ENCODE results near the gene ZBED1. TPM values are rescaled to one million over a fixed set of nuclear protein-coding genes. Genes with fewer than 3 reads are reported as not detected.

Gene ZBED1
- total and polyA plus RNA-seq, 9 of the 15 experiments (the other 6 are each of a cell fraction or from before 2014, with no cell fraction given), result 0.61 to 27.6 (median 13.9) TPM

DNA sequence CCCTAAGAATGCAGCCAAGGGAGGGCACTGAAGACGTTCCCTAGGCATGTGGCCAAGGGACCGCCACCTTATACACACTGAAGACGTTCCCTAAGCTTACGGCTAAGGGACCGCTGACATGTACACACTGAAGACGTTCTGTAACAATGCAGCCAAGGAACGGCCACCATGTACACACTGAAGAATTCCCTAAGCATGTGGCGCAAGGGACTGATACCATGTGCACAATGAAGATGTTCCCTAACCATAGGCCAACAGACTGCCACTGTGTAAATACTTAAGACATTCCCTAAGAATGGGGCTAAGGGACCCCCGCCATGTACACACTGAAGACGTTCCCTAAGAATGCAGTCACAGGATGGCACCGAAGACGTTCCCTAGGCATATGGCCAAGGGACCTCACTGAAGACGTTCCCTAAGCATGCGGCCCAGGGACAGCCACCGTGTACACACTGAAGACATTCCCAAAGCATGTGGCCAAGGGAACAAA is 36.1 kb downstream of the ZBED1 start (continued):
- TF ChIP-seq CHD7 (IDR thresholded peaks at IDR 0.05; ENCODE audit: low read depth, low read length), result no peak
- TF ChIP-seq ARID2 (IDR thresholded peaks at IDR 0.05), result no peak
- no peak for TF ChIP-seq POLR2A (conservative IDR thresholded peaks at IDR 0.05)
- no peak for TF ChIP-seq TCFL5 (CRISPR knock-in tag; conservative IDR thresholded peaks at IDR 0.05)
- no peak for TF ChIP-seq GTF2F1 (IDR thresholded peaks at IDR 0.05; ENCODE audit: low read depth, low read length)
- no peak for TF ChIP-seq NR4A1 (CRISPR knock-in tag; IDR thresholded peaks at IDR 0.05)
- TF ChIP-seq NR4A1 (tag; IDR thresholded peaks at IDR 0.05), result no peak
- no peak for TF ChIP-seq ATF2 (CRISPR knock-in tag; IDR thresholded peaks at IDR 0.05)
- TF ChIP-seq ETV5 (CRISPR knock-in tag; IDR thresholded peaks at IDR 0.05; ENCODE audit: low read depth), result no peak
- TF ChIP-seq, protein P1, sequence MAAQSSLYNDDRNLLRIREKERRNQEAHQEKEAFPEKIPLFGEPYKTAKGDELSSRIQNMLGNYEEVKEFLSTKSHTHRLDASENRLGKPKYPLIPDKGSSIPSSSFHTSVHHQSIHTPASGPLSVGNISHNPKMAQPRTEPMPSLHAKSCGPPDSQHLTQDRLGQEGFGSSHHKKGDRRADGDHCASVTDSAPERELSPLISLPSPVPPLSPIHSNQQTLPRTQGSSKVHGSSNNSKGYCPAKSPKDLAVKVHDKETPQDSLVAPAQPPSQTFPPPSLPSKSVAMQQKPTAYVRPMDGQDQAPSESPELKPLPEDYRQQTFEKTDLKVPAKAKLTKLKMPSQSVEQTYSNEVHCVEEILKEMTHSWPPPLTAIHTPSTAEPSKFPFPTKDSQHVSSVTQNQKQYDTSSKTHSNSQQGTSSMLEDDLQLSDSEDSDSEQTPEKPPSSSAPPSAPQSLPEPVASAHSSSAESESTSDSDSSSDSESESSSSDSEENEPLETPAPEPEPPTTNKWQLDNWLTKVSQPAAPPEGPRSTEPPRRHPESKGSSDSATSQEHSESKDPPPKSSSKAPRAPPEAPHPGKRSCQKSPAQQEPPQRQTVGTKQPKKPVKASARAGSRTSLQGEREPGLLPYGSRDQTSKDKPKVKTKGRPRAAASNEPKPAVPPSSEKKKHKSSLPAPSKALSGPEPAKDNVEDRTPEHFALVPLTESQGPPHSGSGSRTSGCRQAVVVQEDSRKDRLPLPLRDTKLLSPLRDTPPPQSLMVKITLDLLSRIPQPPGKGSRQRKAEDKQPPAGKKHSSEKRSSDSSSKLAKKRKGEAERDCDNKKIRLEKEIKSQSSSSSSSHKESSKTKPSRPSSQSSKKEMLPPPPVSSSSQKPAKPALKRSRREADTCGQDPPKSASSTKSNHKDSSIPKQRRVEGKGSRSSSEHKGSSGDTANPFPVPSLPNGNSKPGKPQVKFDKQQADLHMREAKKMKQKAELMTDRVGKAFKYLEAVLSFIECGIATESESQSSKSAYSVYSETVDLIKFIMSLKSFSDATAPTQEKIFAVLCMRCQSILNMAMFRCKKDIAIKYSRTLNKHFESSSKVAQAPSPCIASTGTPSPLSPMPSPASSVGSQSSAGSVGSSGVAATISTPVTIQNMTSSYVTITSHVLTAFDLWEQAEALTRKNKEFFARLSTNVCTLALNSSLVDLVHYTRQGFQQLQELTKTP (IDR thresholded peaks at IDR 0.05; ENCODE audit: low read depth in 1 of 2, partially characterized antibody in 2 of 2), result peak in 1 of 2 experiments; percentile 74
- TF ChIP-seq JUND (IDR thresholded peaks at IDR 0.05; ENCODE audit: borderline replicate concordance, low read depth, low read length), result no peak
- peak; percentile 46; the same call in 1 of the 3 replicates for TF ChIP-seq JUND (tag; IDR thresholded peaks at IDR 0.05; ENCODE audit: borderline replicate concordance, low read depth, low read length)
- TF ChIP-seq BRD4 (IDR thresholded peaks at IDR 0.05), result no peak
